Small intestine (tissue), 16 donors: ENCODE data around the gene ADD3. TPM values are rescaled to one million over a fixed set of nuclear protein-coding genes. Genes with fewer than 3 reads are reported as not detected.

ENCODE experiments used
- DNase-seq, 2 donors: peaks; one replicate each; pipeline versions ENCODE4 v3.0.0 to v3.0.0-alpha.2; 2013
- FAIRE-seq: peaks from 2 replicates; lab custom pipeline; 2012; peaks lifted over from hg19 to GRCh38; lab: Jason Lieb, UNC
- H3K27ac ChIP-seq, 3 donors: one replicate each; pipeline ENCODE4 v1.5.1; 2013; ENCODE audit warnings: low read length in 2 of 3, mild to moderate bottlenecking in 2 of 3, control low read depth in 1 of 3, inconsistent platforms in 1 of 3, low read depth in 1 of 3, moderate library complexity in 1 of 3
- H3K27me3 ChIP-seq, 3 donors: one replicate each; pipeline ENCODE4 v1.6.1; 2013; ENCODE audit warnings: low read length in 3 of 3, inconsistent platforms in 1 of 3; ENCODE audit not compliant: control insufficient read depth in 3 of 3, insufficient read depth in 3 of 3
- H3K36me3 ChIP-seq, 3 donors: one replicate each; pipeline ENCODE4 v1.6.1; 2013; ENCODE audit warnings: low read length in 3 of 3, inconsistent platforms in 1 of 3, low read depth in 1 of 3, mild to moderate bottlenecking in 1 of 3, moderate library complexity in 1 of 3; ENCODE audit not compliant: control insufficient read depth in 3 of 3, insufficient read depth in 2 of 3
- H3K4me1 ChIP-seq, 3 donors: one replicate each; pipeline ENCODE4 v1.6.1; 2013; ENCODE audit warnings: low read length in 2 of 3, inconsistent platforms in 1 of 3, low read depth in 1 of 3, mild to moderate bottlenecking in 1 of 3, moderate library complexity in 1 of 3; ENCODE audit not compliant: control insufficient read depth in 3 of 3, insufficient read depth in 2 of 3
- H3K4me3 ChIP-seq, 3 donors: one replicate each; pipeline ENCODE4 v1.5.1; 2013; ENCODE audit warnings: low read length in 3 of 3, control low read depth in 1 of 3, inconsistent platforms in 1 of 3, low read depth in 1 of 3, mild to moderate bottlenecking in 1 of 3, moderate library complexity in 1 of 3
- H3K9me3 ChIP-seq, 2 donors: one replicate each; pipeline ENCODE4 v1.6.1; 2013; ENCODE audit warnings: low read depth in 1 of 2, low read length in 1 of 2; ENCODE audit not compliant: control insufficient read depth in 2 of 2, insufficient read depth in 1 of 2
- WGBS, 3 donors: extraction: QIAGEN DNeasy Blood & Tissue Kit; methylation state at CpG; one replicate each; pipeline ENCODE4 v1.1.7; 2013; 5-methylcytosine and 5-hydroxymethylcytosine counted together
- long read RNA-seq, 10 donors: transcript quantifications; one replicate each; lab custom pipeline, GENCODE V29; 2026
- polyA plus RNA-seq, 4 donors: library from polyadenylated mRNA; stranded (reverse) in 3 of 4; unstranded in 1 of 4; fragments of 200-250 nt in 3 of 4; fragments of 120-200 nt in 1 of 4; gene quantifications; one replicate each; pipeline versions ENCODE4 v1.2.1 to v1.2.3, GENCODE V29; 2013
- donor health status: healthy with polysubstance abuse.
- donor health status: control.
- donor health status: control.
- donor health status: Bipolar disorder and iron deficiency.
- donor health status: healthy.

Gene ADD3
- 100 to 1,000 TPM in 2 of 4 donors, 10 to 100 TPM in 2; 63.7 to 497 (median 99.1) TPM for polyA plus RNA-seq
- long read RNA-seq, donor 1, full-length matches to known transcripts: 76 of 310 reads
- long read RNA-seq, donor 1, partial matches to known transcripts: 214 of 310 reads
- long read RNA-seq, donor 1, other reads (novel, unspliced or antisense): 20 of 310 reads
- long read RNA-seq, donor 2, full-length matches to known transcripts: 11 of 40 reads
- long read RNA-seq, donor 2, partial matches to known transcripts: 20 of 40 reads
- long read RNA-seq, donor 2, other reads (novel, unspliced or antisense): 9 of 40 reads
- long read RNA-seq, donor 3, full-length matches to known transcripts: 6 of 64 reads
- long read RNA-seq, donor 3, partial matches to known transcripts: 58 of 64 reads
- long read RNA-seq, donor 3, other reads (novel, unspliced or antisense): 0 of 64 reads
- long read RNA-seq, donor 4: 0 reads
- long read RNA-seq, donor 5, partial matches to known transcripts: 0 of 3 reads
- long read RNA-seq, donor 5, other reads (novel, unspliced or antisense): 0 of 3 reads
- long read RNA-seq, donor 6, full-length matches to known transcripts: 30 of 67 reads
- long read RNA-seq, donor 6, partial matches to known transcripts: 30 of 67 reads
- long read RNA-seq, donor 6, other reads (novel, unspliced or antisense): 7 of 67 reads
- long read RNA-seq, donor 7: 0 reads
- long read RNA-seq, donor 8, full-length matches to known transcripts: 2 of 2 reads
- long read RNA-seq, donor 8, partial matches to known transcripts: 0 of 2 reads
- long read RNA-seq, donor 8, other reads (novel, unspliced or antisense): 0 of 2 reads
- long read RNA-seq, donor 9, transcript ADD3-202 (15 exons, 3,081 nt): major isoform, 6 of 19 reads
- long read RNA-seq, donor 9, partial matches to known transcripts: 10 of 19 reads
- long read RNA-seq, donor 9, other reads (novel, unspliced or antisense): 0 of 19 reads
- long read RNA-seq, donor 10, full-length matches to known transcripts: 32 of 79 reads
- long read RNA-seq, donor 10, partial matches to known transcripts: 47 of 79 reads
- long read RNA-seq, donor 10, other reads (novel, unspliced or antisense): 0 of 79 reads

- 1% methylated on average over 37 to 83 of the region's 83 CpGs for WGBS, 3 donors
These were observed at the start of gene ADD3 for GRCh38 chr10:110007701-110008517. Gene ADD3, plus strand, starts transcription at chr10:110007984. Its CDS starts 92,670 bp downstream, at chr10:110100654.

GRCh38 chr10:109958059-109958458, 49.7 kb upstream of the ADD3 start:
- DNase-seq (no peak), FAIRE-seq (no peak)
- Histone ChIP-seq H3K27me3 (no peaks in the 10 kb centered on the region), H3K4me3 (no peak overlapping the region), H3K9me3 (no peaks in the 10 kb centered on the region), H3K4me1 (peaks cover 4 to 17% (median 9%) of the 10 kb centered on the region in 3 donors), H3K36me3 (no peaks in the 10 kb centered on the region), H3K27ac (no peak overlapping the region)
- WGBS, 3 donors: 60 to 83% (median 77%) methylated on average over 2 of the region's 2 CpGs

More at GRCh38 chr10:110007701-110008517, at the start of gene ADD3:
- no peaks in the 10 kb centered on the region for H3K27me3 ChIP-seq
- H3K4me1 ChIP-seq: peaks cover 2 to 27% (median 3%) of the 10 kb centered on the region in 3 donors
- no peaks in the 10 kb centered on the region for H3K9me3 ChIP-seq
- peak within 1 kb of the TSS; percentile 80 to 96 (median 91) for H3K4me3 ChIP-seq
- peaks cover 0 to under 1% (median 0%) of the 10 kb centered on the region in 3 donors for H3K36me3 ChIP-seq
- peak; percentile 90 to 96 for DNase-seq
- peak within 1 kb of the TSS; percentile 88 to 96 (median 91) for H3K27ac ChIP-seq
- no peak for FAIRE-seq

- H3K4me1 ChIP-seq: peaks cover 4 to 17% (median 9%) of the 10 kb centered on the region in 3 donors
- FAIRE-seq (no peak), DNase-seq (no peak)
- no peaks in the 10 kb centered on the region for H3K36me3 ChIP-seq
- H3K9me3 ChIP-seq: no peaks in the 10 kb centered on the region
- H3K4me3 ChIP-seq: no peak overlapping the region
- no peak overlapping the region for H3K27ac ChIP-seq
- 79 to 97% (median 92%) methylated on average over 8 of the region's 8 CpGs for WGBS, 3 donors
- H3K27me3 ChIP-seq: no peaks in the 10 kb centered on the region
These were observed 48.3 kb upstream of the ADD3 start for GRCh38 chr10:109959259-109960145.

- no peak overlapping the region for H3K27ac ChIP-seq
- no peaks in the 10 kb centered on the region for H3K27me3 ChIP-seq
- DNase-seq (no peak), FAIRE-seq (no peak)
- WGBS, 3 donors: 75 to 85% (median 79%) methylated on average over 2 of the region's 2 CpGs
- no peak overlapping the region for H3K4me3 ChIP-seq
- peaks cover 4 to 20% (median 9%) of the 10 kb centered on the region in 3 donors for H3K4me1 ChIP-seq
- no peaks in the 10 kb centered on the region for H3K9me3 ChIP-seq
- H3K36me3 ChIP-seq: no peaks in the 10 kb centered on the region
These were observed 47.1 kb upstream of the ADD3 start for GRCh38 chr10:109960682-109961081.

GRCh38 chr10:109961174-109962001, 46.4 kb upstream of the ADD3 start:
- no peak for FAIRE-seq
- H3K27me3 ChIP-seq: no peaks in the 10 kb centered on the region
- H3K9me3 ChIP-seq: no peaks in the 10 kb centered on the region
- DNase-seq: peak in 1 of 2 donors; percentile 69
- peak overlapping the region in 1 of 3 donors; percentile 26 for H3K27ac ChIP-seq
- H3K4me1 ChIP-seq: peaks cover 4 to 20% (median 9%) of the 10 kb centered on the region in 3 donors
- no peak overlapping the region for H3K4me3 ChIP-seq
- H3K36me3 ChIP-seq: no peaks in the 10 kb centered on the region
- 35 to 51% (median 49%) methylated on average over 5 of the region's 5 CpGs for WGBS, 3 donors

- no peak for DNase-seq
- H3K36me3 ChIP-seq: no peaks in the 10 kb centered on the region
- peak overlapping the region in 1 of 3 donors; percentile 26 for H3K27ac ChIP-seq
- H3K4me3 ChIP-seq: no peak overlapping the region
- H3K27me3 ChIP-seq: no peaks in the 10 kb centered on the region
- H3K4me1 ChIP-seq: peaks cover 7 to 24% (median 8%) of the 10 kb centered on the region in 3 donors
- H3K9me3 ChIP-seq: no peaks in the 10 kb centered on the region
- WGBS, 3 donors: 93 to 100% (median 96%) methylated on average over 1 of the region's 1 CpG
- FAIRE-seq: no peak
These were observed 45.5 kb upstream of the ADD3 start for GRCh38 chr10:109962247-109962646.
